GM12892 (cell line): ENCODE data around the gene SIVA1.

Source experiments
- POLR2A ChIP-seq: IDR thresholded peaks from 2 replicates; pipeline ENCODE4 v1.6.1; 2011; ENCODE audit warnings: low read depth, low read length, control low read depth
- POLR2AphosphoS5 ChIP-seq: IDR thresholded peaks from 2 replicates; pipeline ENCODE4 v1.6.1; 2011; ENCODE audit warnings: low read depth, low read length, control low read depth

- TF ChIP-seq POLR2A (no peak), POLR2AphosphoS5 (no peak)
Measured at GRCh38 chr14:104735830-104736642, 16.9 kb upstream of the SIVA1 start.
